T follicular helper cell (primary cell): ENCODE data around the gene HSD17B11.
"Not testable (repeated sequence)": the region's sequence is repeated elsewhere in the genome, so short reads cannot be mapped to it uniquely, and the experiment has no call there.

ENCODE experiments used
- DNase-seq: peaks from one replicate; pipeline ENCODE4 v3.0.0-alpha.2; 2020; ENCODE audit warnings: low read depth

Gene HSD17B11

GRCh38 chr4:87306056-87306455 lies 84.9 kb downstream of the HSD17B11 start:
- no peak for DNase-seq

- no peak for DNase-seq
Observed at GRCh38 chr4:87305562-87305961, 85.4 kb downstream of the HSD17B11 start.

GRCh38 chr4:87304745-87305432 lies 86.1 kb downstream of the HSD17B11 start:
- DNase-seq = no peak

- DNase-seq = no peak
Observed at GRCh38 chr4:87299898-87300297, 91.1 kb downstream of the HSD17B11 start.

- no peak for DNase-seq
Observed at GRCh38 chr4:87298362-87298761, 92.6 kb downstream of the HSD17B11 start.

- DNase-seq = not testable (repeated sequence)
Observed at GRCh38 chr4:87294911-87295310, 96.1 kb downstream of the HSD17B11 start.

- not testable (repeated sequence) for DNase-seq
Observed at GRCh38 chr4:87293889-87294288, 97.1 kb downstream of the HSD17B11 start.

- no peak for DNase-seq
Observed at GRCh38 chr4:87286970-87287369, 104.0 kb downstream of the HSD17B11 start.
